ENCODE results near the gene GTF3C4. TPM values are rescaled to one million over a fixed set of nuclear protein-coding genes. Genes with fewer than 3 reads are reported as not detected.

Gene GTF3C4
- total and polyA plus RNA-seq, 2 experiments from 2014 or later, result 9.5 to 39.6 TPM

DNA sequence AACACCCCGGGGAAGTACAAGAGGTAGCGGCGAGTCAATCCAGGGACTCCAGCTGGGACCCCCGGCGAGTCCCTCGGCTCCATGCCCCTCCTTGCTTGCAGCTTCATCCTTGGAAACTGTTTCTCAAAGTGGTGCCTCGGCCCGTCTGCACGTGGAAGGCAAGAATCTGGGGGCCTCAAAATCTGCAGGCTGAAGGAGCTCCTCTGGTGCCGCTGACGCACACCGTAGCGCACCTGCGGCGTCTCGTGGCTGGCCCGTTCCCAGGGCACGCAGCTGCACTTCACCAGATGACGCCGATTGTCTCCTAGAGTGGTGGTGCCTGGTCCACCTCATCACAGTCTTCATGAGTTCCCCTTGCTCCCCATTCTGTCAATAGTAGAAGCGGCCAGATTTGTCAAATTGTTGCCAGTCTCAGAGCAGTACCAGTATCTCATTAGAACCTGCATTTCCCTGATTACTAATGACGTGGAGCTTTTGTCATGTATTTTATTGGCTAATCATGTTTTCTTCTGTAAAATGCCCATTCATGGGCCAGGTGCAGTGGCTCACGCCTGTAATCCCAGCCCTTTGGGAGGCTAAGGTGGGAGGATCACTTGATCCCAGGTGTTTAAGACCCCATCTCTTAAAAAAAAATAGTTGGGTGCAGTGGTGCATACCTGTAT lies 38.6 kb downstream of the GTF3C4 start:
- no peaks in the 10 kb centered on the region for H3K36me3 Mint-ChIP-seq (ENCODE audit: low read depth)
- H3K9me3 Mint-ChIP-seq, result peaks cover 10% of the 10 kb centered on the region
- TF ChIP-seq, protein P1, sequence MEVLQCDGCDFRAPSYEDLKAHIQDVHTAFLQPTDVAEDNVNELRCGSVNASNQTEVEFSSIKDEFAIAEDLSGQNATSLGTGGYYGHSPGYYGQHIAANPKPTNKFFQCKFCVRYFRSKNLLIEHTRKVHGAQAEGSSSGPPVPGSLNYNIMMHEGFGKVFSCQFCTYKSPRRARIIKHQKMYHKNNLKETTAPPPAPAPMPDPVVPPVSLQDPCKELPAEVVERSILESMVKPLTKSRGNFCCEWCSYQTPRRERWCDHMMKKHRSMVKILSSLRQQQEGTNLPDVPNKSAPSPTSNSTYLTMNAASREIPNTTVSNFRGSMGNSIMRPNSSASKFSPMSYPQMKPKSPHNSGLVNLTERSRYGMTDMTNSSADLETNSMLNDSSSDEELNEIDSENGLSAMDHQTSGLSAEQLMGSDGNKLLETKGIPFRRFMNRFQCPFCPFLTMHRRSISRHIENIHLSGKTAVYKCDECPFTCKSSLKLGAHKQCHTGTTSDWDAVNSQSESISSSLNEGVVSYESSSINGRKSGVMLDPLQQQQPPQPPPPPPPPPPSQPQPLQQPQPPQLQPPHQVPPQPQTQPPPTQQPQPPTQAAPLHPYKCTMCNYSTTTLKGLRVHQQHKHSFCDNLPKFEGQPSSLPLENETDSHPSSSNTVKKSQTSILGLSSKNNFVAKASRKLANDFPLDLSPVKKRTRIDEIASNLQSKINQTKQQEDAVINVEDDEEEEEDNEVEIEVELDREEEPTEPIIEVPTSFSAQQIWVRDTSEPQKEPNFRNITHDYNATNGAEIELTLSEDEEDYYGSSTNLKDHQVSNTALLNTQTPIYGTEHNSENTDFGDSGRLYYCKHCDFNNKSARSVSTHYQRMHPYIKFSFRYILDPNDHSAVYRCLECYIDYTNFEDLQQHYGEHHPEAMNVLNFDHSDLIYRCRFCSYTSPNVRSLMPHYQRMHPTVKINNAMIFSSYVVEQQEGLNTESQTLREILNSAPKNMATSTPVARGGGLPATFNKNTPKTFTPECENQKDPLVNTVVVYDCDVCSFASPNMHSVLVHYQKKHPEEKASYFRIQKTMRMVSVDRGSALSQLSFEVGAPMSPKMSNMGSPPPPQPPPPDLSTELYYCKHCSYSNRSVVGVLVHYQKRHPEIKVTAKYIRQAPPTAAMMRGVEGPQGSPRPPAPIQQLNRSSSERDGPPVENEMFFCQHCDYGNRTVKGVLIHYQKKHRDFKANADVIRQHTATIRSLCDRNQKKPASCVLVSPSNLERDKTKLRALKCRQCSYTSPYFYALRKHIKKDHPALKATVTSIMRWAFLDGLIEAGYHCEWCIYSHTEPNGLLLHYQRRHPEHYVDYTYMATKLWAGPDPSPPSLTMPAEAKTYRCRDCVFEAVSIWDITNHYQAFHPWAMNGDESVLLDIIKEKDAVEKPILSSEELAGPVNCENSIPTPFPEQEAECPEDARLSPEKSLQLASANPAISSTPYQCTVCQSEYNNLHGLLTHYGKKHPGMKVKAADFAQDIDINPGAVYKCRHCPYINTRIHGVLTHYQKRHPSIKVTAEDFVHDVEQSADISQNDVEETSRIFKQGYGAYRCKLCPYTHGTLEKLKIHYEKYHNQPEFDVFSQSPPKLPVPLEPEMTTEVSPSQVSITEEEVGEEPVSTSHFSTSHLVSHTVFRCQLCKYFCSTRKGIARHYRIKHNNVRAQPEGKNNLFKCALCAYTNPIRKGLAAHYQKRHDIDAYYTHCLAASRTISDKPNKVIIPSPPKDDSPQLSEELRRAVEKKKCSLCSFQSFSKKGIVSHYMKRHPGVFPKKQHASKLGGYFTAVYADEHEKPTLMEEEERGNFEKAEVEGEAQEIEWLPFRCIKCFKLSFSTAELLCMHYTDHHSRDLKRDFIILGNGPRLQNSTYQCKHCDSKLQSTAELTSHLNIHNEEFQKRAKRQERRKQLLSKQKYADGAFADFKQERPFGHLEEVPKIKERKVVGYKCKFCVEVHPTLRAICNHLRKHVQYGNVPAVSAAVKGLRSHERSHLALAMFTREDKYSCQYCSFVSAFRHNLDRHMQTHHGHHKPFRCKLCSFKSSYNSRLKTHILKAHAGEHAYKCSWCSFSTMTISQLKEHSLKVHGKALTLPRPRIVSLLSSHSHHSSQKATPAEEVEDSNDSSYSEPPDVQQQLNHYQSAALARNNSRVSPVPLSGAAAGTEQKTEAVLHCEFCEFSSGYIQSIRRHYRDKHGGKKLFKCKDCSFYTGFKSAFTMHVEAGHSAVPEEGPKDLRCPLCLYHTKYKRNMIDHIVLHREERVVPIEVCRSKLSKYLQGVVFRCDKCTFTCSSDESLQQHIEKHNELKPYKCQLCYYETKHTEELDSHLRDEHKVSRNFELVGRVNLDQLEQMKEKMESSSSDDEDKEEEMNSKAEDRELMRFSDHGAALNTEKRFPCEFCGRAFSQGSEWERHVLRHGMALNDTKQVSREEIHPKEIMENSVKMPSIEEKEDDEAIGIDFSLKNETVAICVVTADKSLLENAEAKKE (CRISPR knock-in tag; IDR thresholded peaks at IDR 0.05), result no peak
- TF ChIP-seq JUNB (IDR thresholded peaks at IDR 0.05; ENCODE audit: unreplicated experiment) (no peak), ZNF331 (CRISPR knock-in tag; IDR thresholded peaks at IDR 0.05; ENCODE audit: low read depth) (no peak), POLR2AphosphoS5 (IDR thresholded peaks at IDR 0.05; ENCODE audit: low read depth) (no peak), EZH2 (IDR thresholded peaks at IDR 0.05; ENCODE audit: low read depth, unreplicated experiment) (no peak)
- TF ChIP-seq, protein P2, sequence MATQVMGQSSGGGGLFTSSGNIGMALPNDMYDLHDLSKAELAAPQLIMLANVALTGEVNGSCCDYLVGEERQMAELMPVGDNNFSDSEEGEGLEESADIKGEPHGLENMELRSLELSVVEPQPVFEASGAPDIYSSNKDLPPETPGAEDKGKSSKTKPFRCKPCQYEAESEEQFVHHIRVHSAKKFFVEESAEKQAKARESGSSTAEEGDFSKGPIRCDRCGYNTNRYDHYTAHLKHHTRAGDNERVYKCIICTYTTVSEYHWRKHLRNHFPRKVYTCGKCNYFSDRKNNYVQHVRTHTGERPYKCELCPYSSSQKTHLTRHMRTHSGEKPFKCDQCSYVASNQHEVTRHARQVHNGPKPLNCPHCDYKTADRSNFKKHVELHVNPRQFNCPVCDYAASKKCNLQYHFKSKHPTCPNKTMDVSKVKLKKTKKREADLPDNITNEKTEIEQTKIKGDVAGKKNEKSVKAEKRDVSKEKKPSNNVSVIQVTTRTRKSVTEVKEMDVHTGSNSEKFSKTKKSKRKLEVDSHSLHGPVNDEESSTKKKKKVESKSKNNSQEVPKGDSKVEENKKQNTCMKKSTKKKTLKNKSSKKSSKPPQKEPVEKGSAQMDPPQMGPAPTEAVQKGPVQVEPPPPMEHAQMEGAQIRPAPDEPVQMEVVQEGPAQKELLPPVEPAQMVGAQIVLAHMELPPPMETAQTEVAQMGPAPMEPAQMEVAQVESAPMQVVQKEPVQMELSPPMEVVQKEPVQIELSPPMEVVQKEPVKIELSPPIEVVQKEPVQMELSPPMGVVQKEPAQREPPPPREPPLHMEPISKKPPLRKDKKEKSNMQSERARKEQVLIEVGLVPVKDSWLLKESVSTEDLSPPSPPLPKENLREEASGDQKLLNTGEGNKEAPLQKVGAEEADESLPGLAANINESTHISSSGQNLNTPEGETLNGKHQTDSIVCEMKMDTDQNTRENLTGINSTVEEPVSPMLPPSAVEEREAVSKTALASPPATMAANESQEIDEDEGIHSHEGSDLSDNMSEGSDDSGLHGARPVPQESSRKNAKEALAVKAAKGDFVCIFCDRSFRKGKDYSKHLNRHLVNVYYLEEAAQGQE (IDR thresholded peaks at IDR 0.05; ENCODE audit: unreplicated experiment), result no peak
- H3K4me1 Mint-ChIP-seq, result no peaks in the 10 kb centered on the region
- H3K79me2 ChIP-seq (replicated peaks; ENCODE audit: insufficient read depth), result no peaks in the 10 kb centered on the region
- H3K4me1 ChIP-seq (ENCODE audit: insufficient read depth), result no peaks in the 10 kb centered on the region
- H3K27ac ChIP-seq (ENCODE audit: low read depth), result no peak overlapping the region
- no peak for ATAC-seq
- DNase-seq (ENCODE audit: low spot score), result no peak
- no peaks in the 10 kb centered on the region for H3K9me2 ChIP-seq (ENCODE audit: insufficient read depth)
- no peak overlapping the region for H3K4me3 ChIP-seq
- no peaks in the 10 kb centered on the region for H3K36me3 ChIP-seq (ENCODE audit: insufficient read depth)
- no peak overlapping the region for H3K4me2 ChIP-seq
- no peaks in the 10 kb centered on the region for H4K20me1 ChIP-seq (replicated peaks; ENCODE audit: insufficient read depth)
- H3F3A ChIP-seq (replicated peaks; ENCODE audit: low read depth), result no peaks in the 10 kb centered on the region
- H3K27me3 Mint-ChIP-seq (ENCODE audit: insufficient read depth, low read depth, poor library complexity), result no peaks in the 10 kb centered on the region
- no peak overlapping the region for H2AFZ ChIP-seq
- H3K27ac Mint-ChIP-seq, result no peak overlapping the region
- H3K27me3 ChIP-seq (ENCODE audit: insufficient read depth), result no peaks in the 10 kb centered on the region
- no peak overlapping the region for H3K4me3 Mint-ChIP-seq

Data from GM23338 (cell line).